HG02870 (cell line): Measurements from ENCODE around the gene KCNAB1.
"Not testable (repeated sequence)": the region's sequence is repeated elsewhere in the genome, so short reads cannot be mapped to it uniquely, and the experiment has no call there.

Experiments
- ATAC-seq: cut with Tn5 transposase; IDR thresholded peaks from one replicate; pipeline ENCODE4 v1.9.1; 2021; ENCODE audit warnings: mild to moderate bottlenecking, moderate library complexity; ENCODE audit not compliant: unreplicated experiment

KCNAB1 gene

GRCh38 chr3:156135921-156136638, 15.7 kb downstream of the KCNAB1 start:
- no peak for ATAC-seq

- not testable (repeated sequence) for ATAC-seq
Measured at GRCh38 chr3:156137397-156137796, 17.0 kb downstream of the KCNAB1 start.

GRCh38 chr3:156140001-156140595, 19.7 kb downstream of the KCNAB1 start:
- ATAC-seq, result no peak

GRCh38 chr3:156142702-156143101, 22.3 kb downstream of the KCNAB1 start:
- no peak for ATAC-seq

GRCh38 chr3:156143136-156143535, 22.8 kb downstream of the KCNAB1 start:
- no peak for ATAC-seq

- ATAC-seq, result no peak
Measured at GRCh38 chr3:156144060-156144459, 23.7 kb downstream of the KCNAB1 start.

- ATAC-seq, result no peak
Measured at GRCh38 chr3:156145866-156146265, 25.5 kb downstream of the KCNAB1 start.

GRCh38 chr3:156148345-156148945, 28.1 kb downstream of the KCNAB1 start:
- no peak for ATAC-seq

- ATAC-seq, result no peak
Measured at GRCh38 chr3:156148946-156149381, 28.6 kb downstream of the KCNAB1 start.

GRCh38 chr3:156149876-156150275, 29.5 kb downstream of the KCNAB1 start:
- no peak for ATAC-seq

- ATAC-seq, result no peak
Measured at GRCh38 chr3:156150434-156151066, 30.2 kb downstream of the KCNAB1 start.

- no peak for ATAC-seq
Measured at GRCh38 chr3:156151824-156152428, 31.5 kb downstream of the KCNAB1 start.

GRCh38 chr3:156158656-156159295, 38.4 kb downstream of the KCNAB1 start:
- no peak for ATAC-seq

- ATAC-seq, result peak; percentile 51
Measured at GRCh38 chr3:156160647-156161046, 40.3 kb downstream of the KCNAB1 start.

- peak; percentile 28 for ATAC-seq
Measured at GRCh38 chr3:156161172-156161571, 40.8 kb downstream of the KCNAB1 start.

GRCh38 chr3:156163848-156164247, 43.5 kb downstream of the KCNAB1 start:
- ATAC-seq, result no peak

GRCh38 chr3:156166808-156167207, 46.4 kb downstream of the KCNAB1 start:
- ATAC-seq, result no peak

- no peak for ATAC-seq
Measured at GRCh38 chr3:156170571-156170970, 50.2 kb downstream of the KCNAB1 start.

GRCh38 chr3:156171281-156172267, 51.2 kb downstream of the KCNAB1 start:
- ATAC-seq, result no peak

GRCh38 chr3:156172536-156172935, 52.2 kb downstream of the KCNAB1 start:
- ATAC-seq, result no peak
